Duodenal mucosa (tissue), 2 donors: ENCODE measurements around the gene VIL1.
A peak's percentile ranks its signal among the peaks of the same experiment; 100 is the strongest.

Source experiments
- H3K27ac ChIP-seq: one replicate; pipeline ENCODE4 v1.7.0; 2013; ENCODE audit warnings: low read depth, low read length
- H3K27me3 ChIP-seq, 2 donors: one replicate each; pipeline ENCODE4 v1.7.0; 2013; ENCODE audit warnings: low read length in 2 of 2, control low read depth in 1 of 2; ENCODE audit not compliant: insufficient read depth in 2 of 2, control insufficient read depth in 1 of 2
- H3K36me3 ChIP-seq, 2 donors: one replicate each; pipeline ENCODE4 v1.7.0; 2013; ENCODE audit warnings: low read length in 2 of 2, control low read depth in 1 of 2; ENCODE audit not compliant: insufficient read depth in 2 of 2, control insufficient read depth in 1 of 2
- H3K4me1 ChIP-seq, 2 donors: one replicate each; pipeline ENCODE4 v1.7.0; 2013; ENCODE audit warnings: low read length in 2 of 2, control low read depth in 1 of 2; ENCODE audit not compliant: insufficient read depth in 2 of 2, control insufficient read depth in 1 of 2
- H3K4me3 ChIP-seq, 2 donors: one replicate each; pipeline ENCODE4 v1.7.0; 2013; ENCODE audit warnings: low read length in 2 of 2, low read depth in 1 of 2
- H3K9ac ChIP-seq, 2 donors: one replicate each; pipeline ENCODE4 v1.7.0; 2013; ENCODE audit warnings: low read length in 2 of 2, low read depth in 1 of 2
- H3K9me3 ChIP-seq, 2 donors: one replicate each; pipeline ENCODE4 v1.7.0; 2013; ENCODE audit warnings: low read length in 2 of 2, control low read depth in 1 of 2; ENCODE audit not compliant: control insufficient read depth in 1 of 2

VIL1 gene

DNA sequence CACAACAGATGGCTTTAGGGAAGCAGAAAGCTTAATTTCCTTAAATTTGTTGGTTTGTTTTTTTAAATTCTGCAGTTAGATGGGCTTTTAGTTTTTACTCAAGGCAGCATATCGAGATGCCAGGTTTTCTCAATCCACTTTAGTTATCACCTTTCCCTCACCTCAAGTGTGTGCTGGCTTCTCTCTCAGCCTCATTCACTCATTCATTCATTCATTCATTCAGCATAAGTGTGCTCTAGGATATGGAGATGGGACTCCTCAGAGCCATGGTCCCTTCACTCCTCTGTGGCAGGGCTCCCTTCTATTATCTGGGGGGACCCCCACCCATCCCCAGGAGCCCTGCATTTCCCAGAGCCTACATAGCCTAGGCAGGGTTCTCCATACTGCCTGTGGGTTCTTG is 19.0 kb downstream of the VIL1 start:
- Histone ChIP-seq H3K4me3 (no peak overlapping the region), H3K9me3 (no peaks in the 10 kb centered on the region), H3K9ac (no peak overlapping the region), H3K27me3 (no peaks in the 10 kb centered on the region), H3K27ac (no peak overlapping the region), H3K36me3 (peaks cover 30 to 78% of the 10 kb centered on the region in 2 donors), H3K4me1 (peaks cover 0 to 7% of the 10 kb centered on the region in 2 donors)

DNA sequence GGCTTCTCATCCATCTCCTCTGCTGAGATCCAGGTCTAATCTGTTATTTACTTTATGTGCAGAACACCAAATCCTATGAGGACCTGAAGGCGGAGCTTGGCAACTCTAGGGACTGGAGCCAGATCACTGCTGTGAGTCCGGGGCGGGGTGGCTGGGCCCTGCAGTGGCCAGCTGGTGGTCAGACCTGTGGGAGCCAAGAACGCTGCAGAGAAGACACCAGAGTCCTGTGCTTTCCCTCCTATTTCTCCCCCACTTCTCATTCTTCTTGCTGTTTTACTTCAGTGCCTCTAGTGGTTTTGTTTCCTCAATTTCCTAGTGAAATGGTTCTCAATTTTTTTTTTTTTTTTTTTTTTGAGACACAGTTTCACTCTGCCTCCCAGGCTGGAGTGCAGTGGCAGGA is 19.7 kb downstream of the VIL1 start:
- H3K27me3 ChIP-seq: no peaks in the 10 kb centered on the region
- H3K36me3 ChIP-seq: peaks cover 30 to 79% of the 10 kb centered on the region in 2 donors
- peaks cover 0 to 7% of the 10 kb centered on the region in 2 donors for H3K4me1 ChIP-seq
- no peak overlapping the region for H3K4me3 ChIP-seq
- no peak overlapping the region for H3K27ac ChIP-seq
- H3K9me3 ChIP-seq: no peaks in the 10 kb centered on the region
- H3K9ac ChIP-seq: no peak overlapping the region

DNA sequence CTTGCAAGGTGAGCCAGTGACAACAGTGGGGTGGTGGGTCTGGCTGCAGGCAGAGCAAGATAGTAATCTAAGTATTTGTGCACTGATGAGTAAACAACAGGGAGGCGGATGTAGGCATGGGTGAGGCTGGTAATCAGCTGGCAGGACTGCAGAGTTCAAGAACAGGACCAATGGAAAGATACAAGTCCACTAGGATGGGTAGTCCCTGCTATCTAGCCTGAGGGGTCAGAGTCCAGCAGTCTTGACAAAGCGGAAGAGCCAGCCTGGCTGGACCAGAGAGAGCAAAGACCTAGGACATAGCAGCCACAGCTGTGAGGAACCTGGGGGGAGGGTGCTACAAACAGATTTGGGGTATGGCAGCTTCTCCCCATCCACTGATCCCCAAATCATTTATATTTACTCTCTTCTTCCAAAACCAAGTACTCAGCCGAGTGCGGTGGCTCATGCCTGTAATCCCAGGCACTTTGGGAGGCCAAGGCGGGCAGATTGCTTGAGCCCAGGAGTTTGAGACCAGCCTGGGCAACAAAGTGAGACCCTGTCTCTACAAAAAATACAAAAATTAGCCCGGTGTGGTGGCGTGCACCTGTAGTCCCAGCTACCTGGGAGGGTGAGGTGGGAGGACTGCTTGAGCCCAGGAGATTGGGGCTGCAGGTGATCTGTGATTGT is 25.9 kb downstream of the VIL1 start:
- H3K4me3 ChIP-seq: no peak overlapping the region
- peak overlapping the region in 1 of 2 donors; percentile 18 for H3K9ac ChIP-seq
- no peaks in the 10 kb centered on the region for H3K9me3 ChIP-seq
- peaks cover 15 to 16% of the 10 kb centered on the region in 2 donors for H3K4me1 ChIP-seq
- peaks cover 24 to 70% of the 10 kb centered on the region in 2 donors for H3K36me3 ChIP-seq
- no peak overlapping the region for H3K27ac ChIP-seq
- no peaks in the 10 kb centered on the region for H3K27me3 ChIP-seq

DNA sequence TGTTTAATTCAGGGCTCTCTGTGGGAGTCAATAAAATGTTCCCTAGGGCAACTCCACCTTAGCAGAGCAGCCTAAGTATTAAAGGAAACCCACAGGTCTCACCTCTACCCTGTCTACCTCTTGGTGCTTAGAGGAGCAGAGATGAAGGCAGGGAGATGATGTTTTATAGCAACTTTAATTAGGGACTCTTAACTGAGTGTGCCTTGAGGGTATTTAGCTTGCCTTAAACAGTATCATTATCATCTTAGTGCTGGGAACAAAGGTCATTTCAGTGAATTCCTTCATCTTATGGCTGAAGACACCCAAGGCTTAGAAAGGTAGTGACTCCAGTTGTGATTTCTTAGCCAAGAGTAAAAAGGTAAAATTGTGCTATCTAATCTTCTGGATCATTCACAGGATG is 26.7 kb downstream of the VIL1 start:
- H3K9me3 ChIP-seq: no peaks in the 10 kb centered on the region
- H3K4me1 ChIP-seq: peaks cover 15 to 16% of the 10 kb centered on the region in 2 donors
- no peak overlapping the region for H3K9ac ChIP-seq
- H3K4me3 ChIP-seq: no peak overlapping the region
- no peaks in the 10 kb centered on the region for H3K27me3 ChIP-seq
- H3K27ac ChIP-seq: no peak overlapping the region
- H3K36me3 ChIP-seq: peaks cover 25 to 71% of the 10 kb centered on the region in 2 donors

DNA sequence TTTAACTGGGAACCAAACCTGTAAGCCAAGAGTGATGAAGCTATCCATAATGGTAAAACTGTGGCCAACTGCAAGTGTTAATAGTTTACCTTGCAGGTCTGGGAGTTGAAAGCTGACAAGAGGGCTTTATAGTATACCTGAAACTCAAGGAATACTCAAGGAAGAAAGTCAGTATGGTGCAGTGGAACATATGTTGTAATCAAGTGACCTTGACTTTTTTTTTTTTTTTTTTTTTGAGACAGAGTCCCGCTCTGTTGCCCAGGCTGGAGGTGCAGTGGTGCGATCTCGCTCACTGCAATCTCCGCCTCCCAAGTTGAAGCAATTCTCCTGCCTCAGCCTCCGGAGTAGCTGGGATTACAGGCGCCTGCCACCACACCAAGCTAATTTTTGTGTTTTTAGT is 27.6 kb downstream of the VIL1 start:
- Histone ChIP-seq H3K9ac (no peak overlapping the region), H3K27me3 (no peaks in the 10 kb centered on the region), H3K9me3 (no peaks in the 10 kb centered on the region), H3K27ac (no peak overlapping the region), H3K4me3 (no peak overlapping the region), H3K4me1 (peaks cover 15 to 16% of the 10 kb centered on the region in 2 donors), H3K36me3 (peaks cover 19 to 65% of the 10 kb centered on the region in 2 donors)

DNA sequence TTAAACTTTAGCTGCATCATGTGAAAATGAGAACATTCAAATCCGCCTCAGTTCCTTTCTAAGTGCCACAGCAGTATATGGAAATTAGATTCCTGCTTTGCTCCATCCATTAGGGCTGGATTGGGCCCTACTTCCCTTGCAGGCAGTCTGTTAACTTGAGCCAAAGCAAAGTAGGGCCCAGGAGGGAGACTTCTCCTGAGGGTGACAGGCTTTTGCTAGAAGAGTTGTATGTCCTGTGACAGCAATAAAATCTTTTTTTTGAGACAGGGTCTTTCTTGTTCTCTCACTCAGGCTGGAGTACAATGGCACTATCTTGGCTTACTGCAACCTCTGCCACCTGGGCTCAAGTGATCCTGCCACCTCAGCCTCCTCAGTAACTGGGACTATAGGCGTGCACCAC is 28.1 kb downstream of the VIL1 start:
- H3K27ac ChIP-seq: no peak overlapping the region
- H3K4me1 ChIP-seq: peaks cover 15 to 16% of the 10 kb centered on the region in 2 donors
- no peak overlapping the region for H3K9ac ChIP-seq
- H3K27me3 ChIP-seq: no peaks in the 10 kb centered on the region
- no peak overlapping the region for H3K4me3 ChIP-seq
- peaks cover 17 to 60% of the 10 kb centered on the region in 2 donors for H3K36me3 ChIP-seq
- no peaks in the 10 kb centered on the region for H3K9me3 ChIP-seq

DNA sequence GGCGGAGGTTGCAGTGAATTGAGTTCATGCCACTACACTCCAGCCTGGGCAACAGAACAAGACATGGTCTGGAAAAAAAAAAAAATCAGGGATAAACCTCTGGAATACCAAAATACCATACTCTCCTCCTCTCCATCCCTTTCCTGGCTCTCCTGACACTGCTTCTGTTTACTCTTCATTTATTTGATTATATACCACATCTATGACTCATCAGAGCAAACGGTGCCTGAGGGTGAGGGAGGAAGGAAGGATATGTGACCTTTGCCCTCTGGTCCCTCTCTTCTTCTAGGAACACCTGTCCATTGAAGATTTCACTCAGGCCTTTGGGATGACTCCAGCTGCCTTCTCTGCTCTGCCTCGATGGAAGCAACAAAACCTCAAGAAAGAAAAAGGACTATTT is 30.0 kb downstream of the VIL1 start:
- Histone ChIP-seq H3K4me1 (peaks cover 15 to 16% of the 10 kb centered on the region in 2 donors), H3K27me3 (no peaks in the 10 kb centered on the region), H3K4me3 (no peak overlapping the region), H3K27ac (no peak overlapping the region), H3K36me3 (peaks cover 16 to 50% of the 10 kb centered on the region in 2 donors), H3K9ac (no peak overlapping the region), H3K9me3 (no peaks in the 10 kb centered on the region)

DNA sequence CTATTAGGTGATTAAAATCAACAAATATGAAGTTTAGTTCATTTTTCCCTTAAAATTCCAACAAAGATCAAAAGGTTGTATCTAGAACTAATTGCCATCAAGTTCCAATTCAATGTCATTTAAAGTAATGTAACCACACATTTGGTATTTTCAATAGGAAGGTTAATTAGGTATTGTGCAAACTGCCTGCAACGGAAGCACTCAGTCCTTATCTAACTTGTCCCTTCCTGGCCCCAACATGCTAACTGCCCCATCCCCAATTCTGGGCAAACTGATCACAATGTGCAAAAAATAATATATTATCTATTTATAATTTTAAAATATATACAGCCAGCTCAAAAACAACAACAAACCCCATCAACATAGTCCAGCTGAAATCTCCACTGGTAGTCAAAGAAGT is 33.2 kb downstream of the VIL1 start:
- H3K36me3 ChIP-seq: peaks cover 25 to 49% of the 10 kb centered on the region in 2 donors

DNA sequence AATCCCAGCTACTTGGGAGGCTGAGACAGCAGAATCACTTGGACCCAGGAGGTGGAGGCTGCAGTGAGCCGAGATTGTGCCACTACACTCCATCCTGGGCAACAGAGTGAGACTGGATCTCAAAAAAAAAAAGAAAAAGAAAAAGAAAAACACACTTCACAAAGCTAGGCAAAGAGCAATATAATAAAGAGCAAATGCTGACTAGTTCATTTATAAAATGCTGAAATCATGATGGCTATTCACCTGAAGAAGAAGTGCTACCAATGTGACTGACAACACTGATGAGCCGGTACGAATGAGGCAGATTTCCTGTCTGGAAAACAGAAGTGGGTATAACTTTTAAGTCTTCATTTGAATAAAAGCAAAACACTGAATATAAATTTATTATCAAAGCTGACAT is 37.9 kb downstream of the VIL1 start:
- Histone ChIP-seq H3K27me3 (no peaks in the 10 kb centered on the region), H3K9me3 (no peaks in the 10 kb centered on the region), H3K27ac (no peak overlapping the region), H3K36me3 (peaks cover 10 to 22% of the 10 kb centered on the region in 2 donors), H3K4me3 (no peak overlapping the region), H3K4me1 (no peaks in the 10 kb centered on the region), H3K9ac (no peak overlapping the region)

More for the DNA sequence above, 33.2 kb downstream of the VIL1 start:
- Histone ChIP-seq H3K4me3 (no peak overlapping the region), H3K9me3 (no peaks in the 10 kb centered on the region), H3K9ac (no peak overlapping the region), H3K27me3 (no peaks in the 10 kb centered on the region), H3K27ac (no peak overlapping the region), H3K4me1 (peaks cover 0 to 10% of the 10 kb centered on the region in 2 donors)

DNA sequence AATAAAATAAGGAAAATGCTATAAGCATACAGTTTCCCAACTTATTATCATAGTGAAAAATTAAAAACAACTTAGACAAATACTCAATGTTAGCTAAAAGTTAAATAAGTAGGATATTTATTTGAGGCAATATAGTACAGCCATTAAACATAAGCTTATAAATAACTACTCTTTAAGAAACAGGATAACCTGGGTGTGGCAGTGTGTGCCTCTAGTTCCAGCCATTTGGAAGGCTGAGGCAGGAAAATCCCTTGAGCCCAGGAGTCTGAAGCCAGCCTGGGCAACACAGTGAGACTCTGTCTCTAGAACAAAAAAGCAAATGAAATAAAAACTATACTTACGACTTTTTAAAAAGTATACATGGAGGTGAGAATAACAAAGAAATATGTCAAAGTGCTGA is 39.7 kb downstream of the VIL1 start:
- Histone ChIP-seq H3K9me3 (no peaks in the 10 kb centered on the region), H3K4me3 (no peak overlapping the region), H3K27me3 (no peaks in the 10 kb centered on the region), H3K4me1 (no peaks in the 10 kb centered on the region), H3K27ac (no peak overlapping the region), H3K36me3 (peaks cover 10 to 24% of the 10 kb centered on the region in 2 donors), H3K9ac (no peak overlapping the region)
